Activated CD4-positive, alpha-beta T cell treated with anti-CD3 and anti-CD28 coated beads, Interleukin-2, amount 50 U/mL, for 1 hour (primary cell): Measurements from ENCODE around the gene CHAF1B.

ENCODE experiments used
- DNase-seq: peaks from one replicate; pipeline ENCODE4 v3.0.0-alpha.2; 2020

CHAF1B gene

GRCh38 chr21:36429947-36430546 is 44.9 kb downstream of the CHAF1B start:
- peak; percentile 52 for DNase-seq

- DNase-seq = no peak
These were observed 45.6 kb downstream of the CHAF1B start for GRCh38 chr21:36430841-36431240.

GRCh38 chr21:36431252-36431651 is 46.1 kb downstream of the CHAF1B start:
- no peak for DNase-seq

DNA sequence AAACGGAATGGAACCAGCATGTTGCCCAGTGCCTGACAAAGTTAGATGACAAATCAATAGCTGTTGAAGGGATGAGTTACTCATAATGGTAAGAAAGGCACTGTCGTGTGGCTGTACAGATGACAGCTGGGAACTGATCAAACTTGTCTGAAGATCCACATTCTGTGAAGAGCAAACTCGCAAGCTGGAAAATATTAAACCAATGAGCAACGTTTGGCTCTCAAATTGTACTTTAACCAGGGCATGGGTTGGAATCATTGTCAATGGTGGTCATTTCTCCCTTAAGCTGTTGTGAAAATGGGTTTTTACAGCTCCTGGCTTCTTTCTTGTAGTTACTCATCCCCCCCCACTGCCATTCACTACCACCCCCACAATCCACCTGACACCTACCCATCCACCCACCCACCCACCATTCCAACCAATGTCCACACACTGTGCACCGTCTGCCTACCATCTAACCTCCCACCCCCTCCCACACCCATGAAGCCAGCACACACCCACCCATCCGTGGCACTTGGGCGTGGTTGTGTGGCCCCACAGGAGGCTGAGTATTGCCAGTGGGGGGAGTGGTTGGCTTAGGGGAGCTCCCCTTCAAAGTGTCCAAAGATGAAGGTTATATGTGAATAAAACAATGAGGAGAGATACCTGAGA is 48.0 kb downstream of the CHAF1B start:
- DNase-seq = no peak

GRCh38 chr21:36434144-36434543 is 49.0 kb downstream of the CHAF1B start:
- no peak for DNase-seq

DNA sequence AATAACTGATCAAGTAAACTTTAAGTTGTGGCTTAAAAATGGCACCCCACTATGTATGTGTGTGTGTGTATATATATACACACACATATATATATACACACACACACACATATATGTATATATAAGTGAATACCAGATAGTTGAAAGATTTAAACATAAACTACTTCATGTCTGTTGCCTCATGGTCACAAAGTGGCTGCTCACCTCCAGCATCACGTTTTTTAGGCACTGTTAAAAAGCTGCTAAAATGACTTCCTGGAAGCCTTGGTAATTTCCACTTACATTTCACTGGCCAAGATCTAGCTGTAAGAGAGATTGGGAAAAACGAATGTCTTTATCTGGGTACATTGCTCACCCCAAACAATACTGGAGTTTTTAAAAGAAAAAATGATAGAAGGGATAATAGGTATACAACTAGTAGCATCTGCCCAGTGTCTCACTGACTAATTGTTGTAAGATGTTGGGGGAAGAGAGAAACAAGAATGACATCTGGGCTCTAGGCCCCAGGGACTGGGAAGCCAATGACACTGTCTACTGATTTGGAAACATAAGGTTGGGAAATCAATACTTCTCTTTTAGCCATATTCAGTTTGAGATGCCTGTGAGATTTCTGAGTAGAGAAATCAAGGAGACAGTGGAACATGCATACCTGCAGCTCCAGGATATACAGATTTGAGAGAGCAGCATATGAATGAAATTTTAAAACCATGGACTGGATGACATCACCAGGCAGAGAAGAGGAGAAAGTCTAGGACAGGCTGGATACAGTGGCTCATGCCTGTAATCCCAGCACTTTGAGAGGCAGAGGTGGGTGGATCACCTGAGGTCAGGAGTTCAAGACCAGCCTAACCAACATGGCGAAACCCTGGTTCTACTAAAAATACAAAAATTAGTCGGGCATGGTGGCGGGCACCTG is 51.9 kb downstream of the CHAF1B start:
- DNase-seq = no peak

GRCh38 chr21:36437745-36438128 is 52.5 kb downstream of the CHAF1B start:
- DNase-seq = no peak

- DNase-seq = no peak
These were observed 56.5 kb downstream of the CHAF1B start for GRCh38 chr21:36441715-36442114.

DNA sequence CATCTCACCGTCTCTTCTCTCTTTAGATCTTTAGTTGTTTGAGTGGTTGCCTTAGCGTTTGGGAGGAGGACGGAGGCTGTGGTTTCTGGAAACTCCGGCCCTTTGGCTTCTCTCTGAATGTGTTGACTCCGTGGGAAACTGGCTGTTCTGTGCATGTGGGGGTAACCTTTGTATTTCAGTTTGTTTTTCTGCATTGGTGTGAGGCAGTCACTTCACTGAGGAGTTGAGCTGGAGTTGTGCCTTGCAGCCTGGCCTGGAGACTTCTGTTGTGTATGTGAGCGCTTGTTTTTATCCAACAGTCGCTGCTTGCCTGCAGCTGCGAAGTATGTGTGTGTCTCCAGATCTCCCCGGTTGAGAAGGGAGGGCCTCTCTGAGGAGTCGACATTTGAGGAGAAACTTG is 61.1 kb downstream of the CHAF1B start:
- no peak for DNase-seq

- no peak for DNase-seq
These were observed 65.3 kb downstream of the CHAF1B start for GRCh38 chr21:36450511-36450910.

GRCh38 chr21:36451506-36451905 is 66.3 kb downstream of the CHAF1B start:
- no peak for DNase-seq

GRCh38 chr21:36452281-36452825 is 67.2 kb downstream of the CHAF1B start:
- no peak for DNase-seq

DNA sequence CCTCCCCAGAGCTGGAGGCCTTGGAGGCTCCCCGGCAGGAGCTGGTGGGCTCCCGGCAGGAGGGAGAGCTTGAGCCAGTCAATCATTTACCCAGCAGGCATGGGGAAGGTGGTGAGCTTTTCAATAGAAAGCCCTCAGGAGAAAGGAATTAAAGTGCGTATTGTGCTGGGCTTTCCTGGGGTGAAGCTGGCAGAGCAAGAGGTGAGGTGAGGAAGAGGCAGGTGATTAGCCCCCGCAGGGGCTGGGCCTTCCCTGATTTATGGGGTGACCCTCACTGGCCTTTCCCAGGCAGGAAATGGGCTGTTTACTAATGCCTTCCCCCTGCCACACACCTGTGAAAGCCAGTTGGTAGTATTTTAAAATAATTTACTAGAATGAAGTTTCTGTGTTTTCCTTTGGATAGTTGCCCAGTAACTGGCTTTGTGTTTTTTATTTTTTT is 68.9 kb downstream of the CHAF1B start:
- DNase-seq = no peak

DNA sequence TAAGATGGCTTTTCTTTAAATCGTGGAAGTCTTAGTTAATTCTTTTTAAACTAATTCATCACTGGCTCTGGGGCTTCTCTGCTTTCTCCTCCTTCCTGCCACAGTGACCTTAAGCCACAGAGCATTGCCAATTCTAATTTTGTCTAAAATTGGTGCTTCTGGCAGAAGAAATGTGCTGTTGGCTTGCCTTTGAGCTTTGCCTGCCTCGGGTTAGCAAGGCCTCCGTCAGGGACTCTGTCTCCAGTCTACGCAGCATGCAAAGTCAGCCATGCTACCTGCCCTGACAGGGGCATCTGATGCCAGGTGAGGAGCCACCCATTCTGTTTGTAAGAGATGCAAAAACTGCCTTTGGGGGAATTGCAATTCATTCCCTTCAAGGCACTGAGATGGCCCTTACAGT is 69.5 kb downstream of the CHAF1B start:
- DNase-seq = no peak

GRCh38 chr21:36456729-36457414 is 71.7 kb downstream of the CHAF1B start:
- no peak for DNase-seq

DNA sequence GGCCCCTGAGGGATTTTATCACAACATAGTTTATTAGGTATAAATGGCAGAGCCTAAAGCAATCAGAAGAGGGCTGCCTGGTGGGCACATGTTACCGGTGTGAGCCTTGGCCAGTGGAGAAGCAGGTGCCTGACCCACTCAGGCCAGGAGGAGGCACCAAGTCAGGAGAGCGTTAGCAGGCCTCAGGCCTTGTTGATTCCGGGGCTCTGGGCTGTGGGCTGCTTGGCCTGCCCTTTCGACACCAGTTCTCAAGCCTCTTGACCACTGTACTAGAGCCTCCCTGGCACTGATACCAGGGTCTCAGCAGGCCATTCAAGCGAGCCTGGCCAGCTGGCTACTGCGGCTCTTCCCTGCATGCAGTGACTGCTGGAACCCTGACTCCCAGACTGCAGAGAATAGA is 73.9 kb downstream of the CHAF1B start:
- DNase-seq = no peak

DNA sequence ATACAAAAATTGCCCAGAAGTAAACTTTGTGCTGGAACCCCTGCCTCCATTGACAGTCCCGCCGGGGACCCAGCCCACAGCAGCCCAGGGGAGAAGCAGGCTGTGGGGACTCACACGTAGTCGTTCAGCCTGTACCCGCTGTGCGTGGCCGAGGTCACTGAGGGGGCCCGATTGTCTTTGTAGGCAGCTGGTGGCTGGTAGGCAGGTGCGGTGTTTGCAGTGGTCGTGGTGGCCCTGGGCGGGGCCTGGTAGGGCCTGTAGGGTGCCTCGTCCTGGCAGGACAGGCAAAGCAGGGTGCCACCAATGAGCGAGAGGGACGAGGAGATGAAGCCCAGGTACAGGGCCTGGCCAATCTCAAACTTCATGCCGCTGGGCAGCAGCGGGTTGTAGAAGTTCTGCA is 75.7 kb downstream of the CHAF1B start:
- no peak for DNase-seq

DNA sequence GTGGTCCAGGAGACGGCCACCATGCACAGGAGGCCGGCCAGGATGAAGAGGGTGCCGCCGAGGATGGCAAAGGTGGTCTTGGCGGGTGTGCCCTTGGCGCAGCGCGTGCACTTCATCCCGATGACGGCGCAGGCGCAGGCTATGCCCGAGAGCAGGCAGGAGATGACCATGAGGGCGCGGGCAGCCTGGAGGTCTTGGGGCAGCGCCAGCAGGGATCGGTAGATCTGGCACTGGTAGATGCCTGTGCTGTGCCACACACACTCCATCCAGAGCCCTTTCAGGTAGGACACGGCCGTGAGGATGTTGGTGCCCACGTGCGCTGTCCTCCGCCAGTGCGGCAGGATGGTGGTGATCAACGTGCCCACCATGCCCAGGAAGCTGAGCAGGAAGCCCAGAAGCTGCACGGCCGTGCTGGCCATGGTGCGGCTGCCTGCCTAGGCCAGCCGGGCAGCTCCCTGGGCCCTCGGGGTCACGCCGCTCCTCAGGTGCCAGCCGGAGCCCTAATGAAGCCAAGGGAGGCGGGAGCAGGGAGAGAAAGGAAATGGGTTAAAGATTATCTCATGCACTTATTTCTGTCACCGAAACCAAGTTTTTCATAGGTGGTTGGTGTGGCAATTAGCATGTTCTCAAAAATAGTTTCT is 76.2 kb downstream of the CHAF1B start:
- no peak for DNase-seq

DNA sequence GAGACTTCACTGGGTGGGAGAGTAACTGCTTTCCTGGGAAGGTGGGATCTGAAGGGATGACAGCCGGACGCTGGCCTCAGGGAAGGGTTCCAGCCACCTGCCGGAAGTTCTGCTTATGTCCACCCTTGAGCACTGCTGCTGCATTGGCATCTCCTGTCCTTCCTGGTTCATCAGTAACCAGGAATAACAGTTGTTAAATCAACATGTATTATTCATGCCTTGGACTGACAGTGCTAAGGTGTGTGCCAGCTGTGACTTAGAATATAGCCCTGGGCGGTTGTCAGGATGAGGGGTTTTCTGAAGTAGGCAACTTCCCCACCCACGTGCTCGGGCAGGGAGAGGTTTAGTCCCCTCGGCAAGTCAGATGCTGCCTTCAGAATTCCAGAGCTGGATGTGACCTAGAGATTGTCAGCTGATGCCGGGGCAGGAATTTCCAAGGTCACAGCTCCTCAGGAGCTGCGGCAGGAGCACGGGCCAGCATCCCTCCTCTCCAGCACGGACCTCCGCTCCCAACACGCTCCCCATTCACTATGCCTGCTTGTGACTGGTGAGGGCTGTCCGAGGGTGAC is 76.8 kb downstream of the CHAF1B start:
- no peak for DNase-seq

- DNase-seq = no peak
These were observed 78.0 kb downstream of the CHAF1B start for GRCh38 chr21:36463204-36463603.

GRCh38 chr21:36463991-36464390 is 78.8 kb downstream of the CHAF1B start:
- DNase-seq = no peak

- no peak for DNase-seq
These were observed 79.4 kb downstream of the CHAF1B start for GRCh38 chr21:36464590-36464989.
